ENCODE data around the gene ETV6.

DNA sequence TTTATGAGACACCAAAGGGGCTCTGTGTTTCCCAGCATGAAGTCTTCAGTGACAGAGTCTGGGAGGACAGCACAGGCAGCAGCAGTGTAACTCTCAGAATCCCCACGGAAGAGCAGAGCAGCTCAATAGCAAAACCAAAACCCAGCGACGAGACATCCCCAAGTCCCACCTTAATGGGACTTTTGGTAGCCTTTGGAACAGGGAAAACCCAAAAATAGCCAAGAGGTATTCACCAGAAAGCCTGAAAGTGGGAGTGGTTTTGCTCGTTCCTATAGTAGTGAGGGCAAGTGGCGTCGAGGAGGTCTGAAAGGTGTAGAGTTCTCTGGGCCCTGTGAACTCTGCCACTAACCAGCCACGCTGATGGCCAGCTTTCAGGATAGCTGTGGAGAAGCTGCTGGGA, 174.6 kb downstream of the ETV6 start:
- TF ChIP-seq, protein P1, sequence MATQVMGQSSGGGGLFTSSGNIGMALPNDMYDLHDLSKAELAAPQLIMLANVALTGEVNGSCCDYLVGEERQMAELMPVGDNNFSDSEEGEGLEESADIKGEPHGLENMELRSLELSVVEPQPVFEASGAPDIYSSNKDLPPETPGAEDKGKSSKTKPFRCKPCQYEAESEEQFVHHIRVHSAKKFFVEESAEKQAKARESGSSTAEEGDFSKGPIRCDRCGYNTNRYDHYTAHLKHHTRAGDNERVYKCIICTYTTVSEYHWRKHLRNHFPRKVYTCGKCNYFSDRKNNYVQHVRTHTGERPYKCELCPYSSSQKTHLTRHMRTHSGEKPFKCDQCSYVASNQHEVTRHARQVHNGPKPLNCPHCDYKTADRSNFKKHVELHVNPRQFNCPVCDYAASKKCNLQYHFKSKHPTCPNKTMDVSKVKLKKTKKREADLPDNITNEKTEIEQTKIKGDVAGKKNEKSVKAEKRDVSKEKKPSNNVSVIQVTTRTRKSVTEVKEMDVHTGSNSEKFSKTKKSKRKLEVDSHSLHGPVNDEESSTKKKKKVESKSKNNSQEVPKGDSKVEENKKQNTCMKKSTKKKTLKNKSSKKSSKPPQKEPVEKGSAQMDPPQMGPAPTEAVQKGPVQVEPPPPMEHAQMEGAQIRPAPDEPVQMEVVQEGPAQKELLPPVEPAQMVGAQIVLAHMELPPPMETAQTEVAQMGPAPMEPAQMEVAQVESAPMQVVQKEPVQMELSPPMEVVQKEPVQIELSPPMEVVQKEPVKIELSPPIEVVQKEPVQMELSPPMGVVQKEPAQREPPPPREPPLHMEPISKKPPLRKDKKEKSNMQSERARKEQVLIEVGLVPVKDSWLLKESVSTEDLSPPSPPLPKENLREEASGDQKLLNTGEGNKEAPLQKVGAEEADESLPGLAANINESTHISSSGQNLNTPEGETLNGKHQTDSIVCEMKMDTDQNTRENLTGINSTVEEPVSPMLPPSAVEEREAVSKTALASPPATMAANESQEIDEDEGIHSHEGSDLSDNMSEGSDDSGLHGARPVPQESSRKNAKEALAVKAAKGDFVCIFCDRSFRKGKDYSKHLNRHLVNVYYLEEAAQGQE (IDR thresholded peaks at IDR 0.05; ENCODE audit: insufficient read depth in 1 of 2, low read depth in 2 of 2, low read length in 2 of 2), result no peak
- TF ChIP-seq FOXP2 (optimal IDR thresholded peaks at IDR 0.05; ENCODE audit: borderline replicate concordance, extremely low read depth, extremely low read length, insufficient read depth) (no peak), POLR2AphosphoS5 (IDR thresholded peaks at IDR 0.05; ENCODE audit: low read depth, low read length) (no peak)
